Panc1 (cell line): ENCODE results near the gene SNTG2. TPM values are rescaled to one million over a fixed set of nuclear protein-coding genes. Genes with fewer than 3 reads are reported as not detected.

Source experiments
- ATAC-seq: fragments of 200-7000 bp; cut with Tn5 transposase; 2 replicates; pipeline ENCODE4 v1.9.1; 2020; ENCODE audit warnings: mild to moderate bottlenecking, moderate library complexity
- BruUV-seq: library from RNA; stranded (reverse); fragments of 400-500 nt; replicated peaks from 2 replicates; lab custom pipeline; 2021; lab: Mats Ljungman, UMichigan
- CTCF ChIA-PET: fragments of 300-600 bp; sonication (Branson Sonifier 250); formaldehyde crosslinking; loops from one replicate; lab custom pipeline; 2022; ENCODE audit warnings: antibody characterized with exemption; lab: Charles Lee
- POLR2A ChIA-PET: fragments of 300-600 bp; sonication (Branson Sonifier 250); formaldehyde crosslinking; loops from one replicate; lab custom pipeline; 2022; ENCODE audit warnings: antibody characterized with exemption; lab: Charles Lee
- DNase-seq: peaks from one replicate; pipeline ENCODE4 v3.0.0-alpha.2; 2010; ENCODE audit warnings: low read depth, low spot score
- H3K27ac ChIP-seq: 2 replicates; pipeline ENCODE4 v1.5.1; 2011; ENCODE audit warnings: mild to moderate bottlenecking, low read length, inconsistent platforms
- H3K27me3 ChIP-seq: fragments of 200-500 bp; sonication (Bioruptor generic); 2 replicates; pipeline ENCODE4 v1.6.0; 2014; ENCODE audit warnings: low read length, inconsistent platforms; ENCODE audit not compliant: control insufficient read depth, insufficient read depth
- H3K36me3 ChIP-seq: fragments of 200-500 bp; sonication (Bioruptor generic); 2 replicates; pipeline ENCODE4 v1.5.1; 2014; ENCODE audit warnings: inconsistent platforms, mild to moderate bottlenecking, low read length, moderate library complexity; ENCODE audit not compliant: control insufficient read depth, insufficient read depth
- H3K4me1 ChIP-seq: 2 replicates; pipeline ENCODE4 v1.5.1; 2011; ENCODE audit warnings: inconsistent platforms, mild to moderate bottlenecking, low read length, moderate library complexity; ENCODE audit not compliant: control insufficient read depth, insufficient read depth
- H3K4me3 ChIP-seq, 2 experiments: 2 replicates each; pipeline ENCODE4 v1.5.1; 2011 to 2012; ENCODE audit warnings: low read depth in 2 of 2, low read length in 2 of 2, mild to moderate bottlenecking in 2 of 2, inconsistent platforms in 1 of 2, moderate library complexity in 1 of 2
- H3K9me3 ChIP-seq: fragments of 200-500 bp; sonication (Bioruptor generic); 2 replicates; pipeline ENCODE4 v1.5.1; 2014; ENCODE audit warnings: low read depth, mild to moderate bottlenecking, inconsistent platforms, low read length, moderate library complexity; ENCODE audit not compliant: control insufficient read depth, insufficient read depth
- POLR2AphosphoS5 ChIP-seq: IDR thresholded peaks from 2 replicates; pipeline ENCODE4 v1.6.1; 2012; ENCODE audit warnings: mild to moderate bottlenecking, low read depth, low read length, moderate library complexity
- SIN3A ChIP-seq: IDR thresholded peaks from 2 replicates; pipeline ENCODE4 v1.6.1; 2012; ENCODE audit warnings: low read depth, mild to moderate bottlenecking, low read length, moderate library complexity, borderline replicate concordance; ENCODE audit not compliant: insufficient read depth
- TCF7L2 ChIP-seq: IDR thresholded peaks from 2 replicates; pipeline ENCODE4 v1.6.1; 2011; ENCODE audit warnings: mild to moderate bottlenecking, low read depth, low read length, inconsistent platforms
- in situ Hi-C: cut with HindIII; loops from 2 replicates; pipeline ENCODE4 v1.10.0; 2016; ENCODE audit warnings: low sequenced_read_pairs, low pct_unique_long_range_greater_than_20kb
- intact Hi-C: fragments of 100-400 bp; cut with micrococcal nuclease; formaldehyde crosslinking; loops from one replicate; pipeline ENCODE4 v1.10.0; 2022; ENCODE audit not compliant: unreplicated experiment
- total RNA-seq: library from RNA; stranded (reverse); gene quantifications from one replicate; pipeline ENCODE4 v1.2.1, GENCODE V29; 2021; ENCODE audit not compliant: unreplicated experiment
- TF ChIP-seq, protein P1 (sequence below): fragments of 450-650 bp; IDR thresholded peaks from 2 replicates; pipeline ENCODE4 v1.5.1; 2017; ENCODE audit warnings: mild to moderate bottlenecking
- TF ChIP-seq, protein P2 (sequence below), 2 experiments: IDR thresholded peaks; 2 replicates each; pipeline ENCODE4 v1.6.1; 2011 to 2012; ENCODE audit warnings: low read depth in 2 of 2, control low read depth in 1 of 2, low read length in 1 of 2, mild to moderate bottlenecking in 1 of 2, moderate library complexity in 1 of 2; ENCODE audit not compliant: insufficient read depth in 1 of 2

SNTG2 gene
- total RNA-seq, 1 experiment from 2014 or later: not detected

DNA sequence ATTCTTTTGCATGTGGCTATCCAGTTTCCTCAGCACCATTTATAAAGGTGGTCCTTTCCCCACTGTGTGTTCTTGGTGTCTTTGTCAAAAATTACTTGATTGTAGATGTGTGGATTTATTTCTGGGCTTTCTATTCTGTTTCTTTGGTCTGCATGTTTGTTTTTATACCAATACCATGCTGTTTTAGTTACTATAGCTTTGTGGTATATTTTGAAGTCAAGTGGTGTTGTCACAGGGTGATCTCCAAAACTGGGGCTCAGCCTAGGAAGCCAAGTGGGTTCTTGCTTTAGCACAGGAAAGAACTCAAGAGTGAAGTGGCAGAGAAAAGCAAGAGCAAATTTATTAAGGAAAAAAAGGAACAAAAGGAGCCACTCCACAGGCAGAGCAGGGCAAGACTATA lies 6.0 kb upstream of the SNTG2 start:
- no peak for ATAC-seq
- H3K4me1 ChIP-seq: peaks cover 3% of the 10 kb centered on the region; the same call in 1 of the 2 replicates
- no peaks in the 10 kb centered on the region for H3K27me3 ChIP-seq
- POLR2A ChIA-PET: no interaction called here
- intact Hi-C loops: no loop called here
- no peak overlapping the region for H3K4me3 ChIP-seq
- TF ChIP-seq POLR2AphosphoS5: no peak
- no peak for TF ChIP-seq SIN3A
- TF ChIP-seq, protein P1, sequence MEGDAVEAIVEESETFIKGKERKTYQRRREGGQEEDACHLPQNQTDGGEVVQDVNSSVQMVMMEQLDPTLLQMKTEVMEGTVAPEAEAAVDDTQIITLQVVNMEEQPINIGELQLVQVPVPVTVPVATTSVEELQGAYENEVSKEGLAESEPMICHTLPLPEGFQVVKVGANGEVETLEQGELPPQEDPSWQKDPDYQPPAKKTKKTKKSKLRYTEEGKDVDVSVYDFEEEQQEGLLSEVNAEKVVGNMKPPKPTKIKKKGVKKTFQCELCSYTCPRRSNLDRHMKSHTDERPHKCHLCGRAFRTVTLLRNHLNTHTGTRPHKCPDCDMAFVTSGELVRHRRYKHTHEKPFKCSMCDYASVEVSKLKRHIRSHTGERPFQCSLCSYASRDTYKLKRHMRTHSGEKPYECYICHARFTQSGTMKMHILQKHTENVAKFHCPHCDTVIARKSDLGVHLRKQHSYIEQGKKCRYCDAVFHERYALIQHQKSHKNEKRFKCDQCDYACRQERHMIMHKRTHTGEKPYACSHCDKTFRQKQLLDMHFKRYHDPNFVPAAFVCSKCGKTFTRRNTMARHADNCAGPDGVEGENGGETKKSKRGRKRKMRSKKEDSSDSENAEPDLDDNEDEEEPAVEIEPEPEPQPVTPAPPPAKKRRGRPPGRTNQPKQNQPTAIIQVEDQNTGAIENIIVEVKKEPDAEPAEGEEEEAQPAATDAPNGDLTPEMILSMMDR: no peak
- TF ChIP-seq TCF7L2: no peak
- TF ChIP-seq, protein P2, sequence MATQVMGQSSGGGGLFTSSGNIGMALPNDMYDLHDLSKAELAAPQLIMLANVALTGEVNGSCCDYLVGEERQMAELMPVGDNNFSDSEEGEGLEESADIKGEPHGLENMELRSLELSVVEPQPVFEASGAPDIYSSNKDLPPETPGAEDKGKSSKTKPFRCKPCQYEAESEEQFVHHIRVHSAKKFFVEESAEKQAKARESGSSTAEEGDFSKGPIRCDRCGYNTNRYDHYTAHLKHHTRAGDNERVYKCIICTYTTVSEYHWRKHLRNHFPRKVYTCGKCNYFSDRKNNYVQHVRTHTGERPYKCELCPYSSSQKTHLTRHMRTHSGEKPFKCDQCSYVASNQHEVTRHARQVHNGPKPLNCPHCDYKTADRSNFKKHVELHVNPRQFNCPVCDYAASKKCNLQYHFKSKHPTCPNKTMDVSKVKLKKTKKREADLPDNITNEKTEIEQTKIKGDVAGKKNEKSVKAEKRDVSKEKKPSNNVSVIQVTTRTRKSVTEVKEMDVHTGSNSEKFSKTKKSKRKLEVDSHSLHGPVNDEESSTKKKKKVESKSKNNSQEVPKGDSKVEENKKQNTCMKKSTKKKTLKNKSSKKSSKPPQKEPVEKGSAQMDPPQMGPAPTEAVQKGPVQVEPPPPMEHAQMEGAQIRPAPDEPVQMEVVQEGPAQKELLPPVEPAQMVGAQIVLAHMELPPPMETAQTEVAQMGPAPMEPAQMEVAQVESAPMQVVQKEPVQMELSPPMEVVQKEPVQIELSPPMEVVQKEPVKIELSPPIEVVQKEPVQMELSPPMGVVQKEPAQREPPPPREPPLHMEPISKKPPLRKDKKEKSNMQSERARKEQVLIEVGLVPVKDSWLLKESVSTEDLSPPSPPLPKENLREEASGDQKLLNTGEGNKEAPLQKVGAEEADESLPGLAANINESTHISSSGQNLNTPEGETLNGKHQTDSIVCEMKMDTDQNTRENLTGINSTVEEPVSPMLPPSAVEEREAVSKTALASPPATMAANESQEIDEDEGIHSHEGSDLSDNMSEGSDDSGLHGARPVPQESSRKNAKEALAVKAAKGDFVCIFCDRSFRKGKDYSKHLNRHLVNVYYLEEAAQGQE (IDR thresholded peaks at IDR 0.05; ENCODE audit: insufficient read depth in 1 of 2, low read depth in 2 of 2, low read length in 1 of 2): no peak
- BruUV-seq: no TSS peak
- in situ Hi-C loops: no loop called here
- H3K27ac ChIP-seq: no peak overlapping the region
- CTCF ChIA-PET: no interaction called here
- DNase-seq: no peak
- H3K36me3 ChIP-seq: no peaks in the 10 kb centered on the region
- H3K9me3 ChIP-seq: no peaks in the 10 kb centered on the region

DNA sequence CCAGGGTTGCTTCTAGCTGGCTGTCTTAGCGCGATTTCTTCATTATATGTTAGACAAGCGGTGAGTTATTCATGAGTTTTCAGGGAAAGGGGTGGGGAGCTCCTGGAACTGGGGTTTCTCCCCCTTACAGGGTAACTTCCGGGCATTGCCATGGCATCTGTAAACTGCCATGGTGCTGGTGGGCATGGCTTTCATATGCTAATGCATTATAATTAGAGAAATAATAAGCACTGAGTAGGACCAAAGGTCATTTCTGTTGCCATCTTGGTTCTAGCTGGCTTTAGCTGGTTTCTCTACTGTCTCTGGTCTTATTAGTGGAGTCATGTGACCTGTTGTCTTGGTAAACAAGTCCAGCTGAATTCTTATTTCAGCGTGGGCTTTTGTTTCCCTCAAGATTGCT lies 5.5 kb upstream of the SNTG2 start:
- no peaks in the 10 kb centered on the region for H3K36me3 ChIP-seq
- DNase-seq (no peak), ATAC-seq (no peak)
- in situ Hi-C loops: no loop called here
- intact Hi-C loops: no loop called here
- H3K27ac ChIP-seq: no peak overlapping the region
- TF ChIP-seq, protein P2 (IDR thresholded peaks at IDR 0.05; ENCODE audit: insufficient read depth in 1 of 2, low read depth in 2 of 2, low read length in 1 of 2): no peak
- TF ChIP-seq, protein P1: no peak
- TF ChIP-seq POLR2AphosphoS5: no peak
- TF ChIP-seq SIN3A: no peak
- TF ChIP-seq TCF7L2: no peak
- BruUV-seq: no TSS peak
- no peaks in the 10 kb centered on the region for H3K27me3 ChIP-seq
- no peak overlapping the region for H3K4me3 ChIP-seq
- POLR2A ChIA-PET: no interaction called here
- H3K4me1 ChIP-seq: peaks cover 3% of the 10 kb centered on the region; the same call in 1 of the 2 replicates
- no peaks in the 10 kb centered on the region for H3K9me3 ChIP-seq
- CTCF ChIA-PET: no interaction called here
